ENCODE measurements around the gene HUS1B. TPM values are rescaled to one million over a fixed set of nuclear protein-coding genes. Genes with fewer than 3 reads are reported as not detected.

The HUS1B gene
- total RNA-seq, 1 donor from 2014 or later, result 0.70 TPM

DNA sequence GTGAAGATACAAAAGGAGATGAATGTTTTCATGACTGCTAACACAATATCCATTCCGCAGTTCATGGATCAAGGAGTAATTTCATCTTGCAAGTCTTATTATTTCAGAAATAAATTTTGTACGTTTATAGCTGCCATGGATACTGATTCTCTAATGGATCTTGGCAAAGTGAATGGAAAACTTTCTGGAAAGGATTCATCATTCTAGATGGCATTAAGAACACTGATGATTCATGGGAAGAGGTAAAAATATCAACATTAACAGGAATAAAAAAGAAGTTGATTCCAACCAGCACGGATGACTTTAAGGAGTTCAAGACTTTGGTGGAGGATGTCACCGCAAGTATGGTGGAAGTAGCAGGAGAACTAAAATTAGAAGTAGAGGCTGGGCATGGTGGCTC is 2.8 kb downstream of the HUS1B start:
- Mint-ChIP-seq H3K4me3 (ENCODE audit: unreplicated experiment) (no peak overlapping the region), H3K4me1 (ENCODE audit: low read depth) (peaks cover 62% of the 10 kb centered on the region), H3K9me3 (ENCODE audit: low read depth) (peaks cover 4% of the 10 kb centered on the region), H3K27me3 (ENCODE audit: low read depth) (no peaks in the 10 kb centered on the region), H3K27ac (ENCODE audit: unreplicated experiment) (peak overlapping the region; percentile 50), H3K36me3 (ENCODE audit: low read depth) (peaks cover 5% of the 10 kb centered on the region)
- DNase-seq (ENCODE audit: low spot score), result no peak
- TF ChIP-seq CTCF (IDR thresholded peaks at IDR 0.05), result no peak

DNA sequence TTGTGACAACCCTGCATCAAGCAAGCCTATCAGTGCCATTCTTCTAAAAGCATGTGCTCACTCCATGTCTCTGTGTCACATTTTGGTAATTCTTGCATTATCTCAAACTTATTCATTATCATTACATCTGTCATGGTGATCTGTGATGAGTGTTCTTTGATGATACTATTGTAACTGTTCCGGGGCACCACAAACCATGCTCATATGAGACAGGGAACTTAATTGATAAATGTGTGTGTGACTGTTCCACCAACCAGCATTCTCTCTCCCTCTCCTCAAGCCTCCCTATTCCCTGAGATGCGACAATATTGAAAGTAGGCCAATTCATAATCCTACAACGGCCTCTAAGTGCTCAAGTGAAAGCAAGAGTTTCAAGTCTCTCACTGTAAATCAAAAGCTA is 4.0 kb downstream of the HUS1B start:
- Mint-ChIP-seq H3K4me1 (ENCODE audit: low read depth) (peaks cover 51% of the 10 kb centered on the region), H3K9me3 (ENCODE audit: low read depth) (peaks cover 4% of the 10 kb centered on the region), H3K27ac (ENCODE audit: unreplicated experiment) (peak overlapping the region; percentile 3), H3K27me3 (ENCODE audit: low read depth) (no peaks in the 10 kb centered on the region), H3K4me3 (ENCODE audit: unreplicated experiment) (no peak overlapping the region), H3K36me3 (ENCODE audit: low read depth) (peaks cover 5% of the 10 kb centered on the region)
- no peak for TF ChIP-seq CTCF (IDR thresholded peaks at IDR 0.05)
- no peak for DNase-seq (ENCODE audit: low spot score)

GRCh38 chr6:650098-650497 is 6.8 kb downstream of the HUS1B start:
- no peak for DNase-seq (ENCODE audit: low spot score)
- H3K36me3 Mint-ChIP-seq (ENCODE audit: low read depth), result peaks cover 3% of the 10 kb centered on the region
- peaks cover 33% of the 10 kb centered on the region for H3K4me1 Mint-ChIP-seq (ENCODE audit: low read depth)
- TF ChIP-seq CTCF (IDR thresholded peaks at IDR 0.05), result no peak
- no peaks in the 10 kb centered on the region for H3K27me3 Mint-ChIP-seq (ENCODE audit: low read depth)
- H3K27ac Mint-ChIP-seq (ENCODE audit: unreplicated experiment), result no peak overlapping the region
- no peak overlapping the region for H3K4me3 Mint-ChIP-seq (ENCODE audit: unreplicated experiment)
- peaks cover 4% of the 10 kb centered on the region for H3K9me3 Mint-ChIP-seq (ENCODE audit: low read depth)

- Mint-ChIP-seq H3K36me3 (ENCODE audit: low read depth) (peaks cover 8% of the 10 kb centered on the region), H3K9me3 (ENCODE audit: low read depth) (peaks cover 11% of the 10 kb centered on the region), H3K27ac (ENCODE audit: unreplicated experiment) (no peak overlapping the region), H3K4me3 (ENCODE audit: unreplicated experiment) (no peak overlapping the region), H3K4me1 (ENCODE audit: low read depth) (peaks cover 4% of the 10 kb centered on the region), H3K27me3 (ENCODE audit: low read depth) (no peaks in the 10 kb centered on the region)
- no peak for DNase-seq (ENCODE audit: low spot score)
- TF ChIP-seq CTCF (IDR thresholded peaks at IDR 0.05), result no peak
These were observed 14.1 kb downstream of the HUS1B start for GRCh38 chr6:642805-643204.

- Mint-ChIP-seq H3K27ac (ENCODE audit: unreplicated experiment) (no peak overlapping the region), H3K4me1 (ENCODE audit: low read depth) (peaks cover 4% of the 10 kb centered on the region), H3K4me3 (ENCODE audit: unreplicated experiment) (no peak overlapping the region), H3K9me3 (ENCODE audit: low read depth) (peaks cover 11% of the 10 kb centered on the region), H3K36me3 (ENCODE audit: low read depth) (peaks cover 12% of the 10 kb centered on the region), H3K27me3 (ENCODE audit: low read depth) (no peaks in the 10 kb centered on the region)
- TF ChIP-seq CTCF (IDR thresholded peaks at IDR 0.05), result no peak
- DNase-seq (ENCODE audit: low spot score), result no peak
These were observed 15.5 kb downstream of the HUS1B start for GRCh38 chr6:641225-641985.

All from chondrocyte (in vitro differentiated cells).